SK-N-SH (cell line): ENCODE data around the gene DHRS1. TPM values are rescaled to one million over a fixed set of nuclear protein-coding genes. Genes with fewer than 3 reads are reported as not detected.

Experiments
- CTCF ChIA-PET: fragments of 300-600, 350-600 bp; formaldehyde crosslinking; extraction: SDS; loops from one replicate; lab custom pipeline; 2021; lab: Yijun Ruan, JAX
- POLR2A ChIA-PET: fragments of 350-600 bp; sonication (Branson Sonifier 250); formaldehyde crosslinking; extraction: SDS; loops from one replicate; lab custom pipeline; 2020; ENCODE audit warnings: antibody characterized with exemption, inconsistent platforms; lab: Yijun Ruan, JAX
- DNase-seq: peaks from one replicate; pipeline ENCODE4 v3.0.0; 2012
- H2AFZ ChIP-seq: fragments of 200-600 bp; sonication (generic); 2 replicates; pipeline ENCODE4 v1.8.1; 2016; ENCODE audit warnings: antibody characterized with exemption, mild to moderate bottlenecking, low read depth
- H3F3A ChIP-seq: fragments of 200-600 bp; sonication (generic); replicated peaks from 2 replicates; pipeline ENCODE3; 2016; ENCODE audit warnings: antibody characterized with exemption, mild to moderate bottlenecking; ENCODE audit not compliant: insufficient read depth
- H3K27ac ChIP-seq, 2 experiments: fragments of 200-500 bp in 1 of 2; fragments of 200-600 bp in 1 of 2; sonication (Bioruptor generic) in 1 of 2; sonication (generic), shearing (Covaris generic) in 1 of 2; 2 replicates each; pipeline versions ENCODE4 v1.5.1 to v1.6.1; 2014 to 2016; ENCODE audit warnings: low read depth in 2 of 2, inconsistent platforms in 1 of 2, low read length in 1 of 2, mild to moderate bottlenecking in 1 of 2, mixed read lengths in 1 of 2
- H3K27me3 ChIP-seq: fragments of 200-600 bp; sonication (generic), shearing (Covaris generic); 2 replicates; pipeline ENCODE4 v1.6.1; 2016; ENCODE audit warnings: mixed run types; ENCODE audit not compliant: insufficient read depth
- H3K36me3 ChIP-seq, 2 experiments: fragments of 200-500 bp in 1 of 2; fragments of 200-600 bp in 1 of 2; sonication (Bioruptor generic) in 1 of 2; sonication (generic) in 1 of 2; replicated peaks in 1 of 2; 2 replicates each; pipeline versions ENCODE3 to v1.5.1; 2014 to 2016; ENCODE audit warnings: low read length in 1 of 2, mild to moderate bottlenecking in 1 of 2; ENCODE audit not compliant: insufficient read depth in 2 of 2, control insufficient read depth in 1 of 2
- H3K4me1 ChIP-seq, 2 experiments: fragments of 200-500 bp in 1 of 2; fragments of 200-600 bp in 1 of 2; sonication (Bioruptor generic) in 1 of 2; sonication (generic), shearing (Covaris generic) in 1 of 2; 2 replicates each; pipeline versions ENCODE4 v1.5.1 to v1.6.1; 2014 to 2016; ENCODE audit warnings: low read depth in 1 of 2, low read length in 1 of 2, mixed run types in 1 of 2; ENCODE audit not compliant: insufficient read depth in 2 of 2, control insufficient read depth in 1 of 2
- H3K4me2 ChIP-seq: fragments of 200-600 bp; sonication (generic), shearing (Covaris generic); 2 replicates; pipeline ENCODE4 v1.6.1; 2017; ENCODE audit warnings: mixed run types
- H3K4me3 ChIP-seq, 2 experiments: fragments of 200-500 bp in 1 of 2; fragments of 200-600 bp in 1 of 2; sonication (Bioruptor generic) in 1 of 2; sonication (generic), shearing (Covaris generic) in 1 of 2; 2 replicates each; pipeline versions ENCODE4 v1.5.1 to v1.8.1; 2014 to 2016; ENCODE audit warnings: low read depth in 2 of 2, inconsistent platforms in 1 of 2, low read length in 1 of 2, mild to moderate bottlenecking in 1 of 2, mixed read lengths in 1 of 2, moderate library complexity in 1 of 2
- H3K79me2 ChIP-seq: fragments of 200-600 bp; sonication (generic); 2 replicates; pipeline ENCODE4 v1.8.1; 2017; ENCODE audit warnings: mild to moderate bottlenecking; ENCODE audit not compliant: insufficient read depth
- H3K9ac ChIP-seq: fragments of 200-600 bp; sonication (generic); 2 replicates; pipeline ENCODE4 v1.6.1; 2017; ENCODE audit warnings: mixed run types
- H3K9me2 ChIP-seq: fragments of 200-600 bp; sonication (generic); 2 replicates; pipeline ENCODE4 v1.6.1; 2017; ENCODE audit warnings: mixed run types
- H3K9me3 ChIP-seq: fragments of 200-600 bp; sonication (generic); 2 replicates; pipeline ENCODE4 v1.6.1; 2017; ENCODE audit warnings: mixed run types, mild to moderate bottlenecking, moderate library complexity
- H4K20me1 ChIP-seq: fragments of 200-600 bp; sonication (generic); 2 replicates; pipeline ENCODE4 v1.6.1; 2017; ENCODE audit warnings: mild to moderate bottlenecking, mixed run types; ENCODE audit not compliant: insufficient read depth
- CTCF ChIP-seq: fragments of 200-600 bp; sonication (generic); IDR thresholded peaks from 2 replicates; pipeline ENCODE4 v1.6.1; 2017; ENCODE audit warnings: antibody characterized with exemption, mild to moderate bottlenecking, moderate library complexity
- FOXM1 ChIP-seq: IDR thresholded peaks from 2 replicates; pipeline ENCODE4 v1.4.0; 2012; ENCODE audit warnings: low read depth, mild to moderate bottlenecking
- IRF3 ChIP-seq: fragments of 150-350 bp; IDR thresholded peaks from 2 replicates; pipeline ENCODE4 v1.6.1; 2016; ENCODE audit warnings: mild to moderate bottlenecking, low read depth, low read length
- MAX ChIP-seq: IDR thresholded peaks from 2 replicates; pipeline ENCODE4 v1.4.0; 2012; ENCODE audit warnings: low read depth
- MXI1 ChIP-seq: IDR thresholded peaks from 2 replicates; pipeline ENCODE4 v1.6.1; 2012; ENCODE audit warnings: mild to moderate bottlenecking, low read depth, low read length, improper control_type of control experiment
- RAD21 ChIP-seq: IDR thresholded peaks from 2 replicates; pipeline ENCODE4 v1.6.1; 2012; ENCODE audit warnings: mild to moderate bottlenecking, low read length
- SIN3A ChIP-seq: IDR thresholded peaks from 2 replicates; pipeline ENCODE4 v1.6.1; 2012; ENCODE audit warnings: low read depth, mild to moderate bottlenecking, low read length, moderate library complexity, borderline replicate concordance
- SMC3 ChIP-seq: IDR thresholded peaks from 2 replicates; pipeline ENCODE4 v1.6.1; 2012; ENCODE audit warnings: low read depth, low read length, improper control_type of control experiment
- USF2 ChIP-seq: fragments of 150-350 bp; IDR thresholded peaks from 2 replicates; pipeline ENCODE4 v1.6.1; 2017; ENCODE audit warnings: antibody characterized with exemption, low read length, low read depth, borderline replicate concordance
- WGBS: methylation state at CpG from one replicate; pipeline ENCODE4 v1.1.6; 2017; ENCODE audit warnings: low lambda C conversion rate; 5-methylcytosine and 5-hydroxymethylcytosine counted together
- polyA plus RNA-seq, 3 experiments: library from polyadenylated mRNA; depleted of rRNA; stranded (reverse); fragments of >200 nt; gene quantifications; 2 replicates each; pipeline ENCODE4 v1.2.3, GENCODE V29; 2012

Gene DHRS1
- polyA plus RNA-seq, 1 of the 3 experiments (the other 2 are of a cell fraction), result 65.4 TPM

- peaks cover 31% of the 10 kb centered on the region for H3K27me3 ChIP-seq
- peak; percentile 68 for TF ChIP-seq CTCF
- peak; percentile 59 for TF ChIP-seq RAD21
- TF ChIP-seq IRF3, result no peak
- TF ChIP-seq SIN3A, result no peak
- no peak for TF ChIP-seq USF2
- peak; percentile 53 for TF ChIP-seq SMC3
- peak; percentile 68; the same call in 1 of the 2 replicates for TF ChIP-seq MXI1
- no peak for TF ChIP-seq FOXM1
- TF ChIP-seq MAX, result 0 out of 2 replicates have a peak, but pooled peaks have one; percentile 51
- TF ChIP-seq, all 33 proteins: peak for 5
- Histone ChIP-seq H3K36me3 (no peaks in the 10 kb centered on the region), H2AFZ (0 out of 2 replicates have a peak overlapping the region, but pooled peaks have one; percentile 50), H3K9ac (no peak overlapping the region), H3K27ac (no peak overlapping the region), H3F3A (no peaks in the 10 kb centered on the region), H3K4me3 (peak overlapping the region in 1 of 2 experiments; percentile 30; a peak in 3 of 4 replicates), H3K79me2 (no peaks in the 10 kb centered on the region), H3K4me2 (peak overlapping the region; percentile 74), H3K9me2 (no peaks in the 10 kb centered on the region), H3K9me3 (no peaks in the 10 kb centered on the region), H3K4me1 (peaks cover 0 to 21% of the 10 kb centered on the region in 2 experiments; a peak in 1 of 4 replicates), H4K20me1 (no peaks in the 10 kb centered on the region)
- CTCF ChIA-PET, result interaction anchor here (0.6 to 12.7 kb wide), 29 partner anchors 10 to 1450 kb away, joined by 3 to 445 read pairs (median 9); partner anchors contain the start of genes CBLN3, CIDEB, KHNYN and LTB4R2
- DNase-seq, result peak; percentile 94
- POLR2A ChIA-PET, result interaction anchor here (0.9 to 1.6 kb wide), 4 partner anchors 9 to 109 kb away, joined by 3 to 16 read pairs (median 6); partner anchors contain the start of genes CBLN3 and KHNYN
- WGBS, result 19% methylated on average over 41 of the region's 56 CpGs
These were observed 32.9 kb upstream of the DHRS1 start for GRCh38 chr14:24332268-24332993.
